ENCODE measurements around the gene PKNOX2.

PKNOX2 gene

GRCh38 chr11:125155767-125156166, 8.8 kb upstream of the PKNOX2 start:
- DNase-seq = no peak

GRCh38 chr11:125156346-125157117, 8.0 kb upstream of the PKNOX2 start:
- DNase-seq = no peak

GRCh38 chr11:125157118-125157733, 7.3 kb upstream of the PKNOX2 start:
- no peak for DNase-seq

GRCh38 chr11:125157953-125158680, 6.4 kb upstream of the PKNOX2 start:
- no peak for DNase-seq

- DNase-seq = no peak
Measured at GRCh38 chr11:125162743-125163142, 1.8 kb upstream of the PKNOX2 start.

- no peak for DNase-seq
Measured at GRCh38 chr11:125163431-125164063, 1.0 kb upstream of the PKNOX2 start.

- no peak for DNase-seq
Measured at GRCh38 chr11:125164091-125164421, 495 bp upstream of the PKNOX2 start.

GRCh38 chr11:125165111-125165842, 726 bp downstream of the PKNOX2 start:
- DNase-seq = no peak

- no peak for DNase-seq
Measured at GRCh38 chr11:125165843-125166763, 1.6 kb downstream of the PKNOX2 start.

- DNase-seq = no peak
Measured at GRCh38 chr11:125166764-125167291, 2.3 kb downstream of the PKNOX2 start.

- DNase-seq = no peak
Measured at GRCh38 chr11:125167292-125167953, 2.9 kb downstream of the PKNOX2 start.

- DNase-seq = no peak
Measured at GRCh38 chr11:125167954-125168835, 3.6 kb downstream of the PKNOX2 start.

- no peak for DNase-seq
Measured at GRCh38 chr11:125168918-125169456, 4.4 kb downstream of the PKNOX2 start.

- no peak for DNase-seq
Measured at GRCh38 chr11:125170001-125170509, 5.5 kb downstream of the PKNOX2 start.

- no peak for DNase-seq
Measured at GRCh38 chr11:125170510-125171031, 6.0 kb downstream of the PKNOX2 start.

- DNase-seq = no peak
Measured at GRCh38 chr11:125171974-125172373, 7.4 kb downstream of the PKNOX2 start.

GRCh38 chr11:125173027-125173426, 8.5 kb downstream of the PKNOX2 start:
- no peak for DNase-seq

GRCh38 chr11:125173556-125173955, 9.0 kb downstream of the PKNOX2 start:
- no peak for DNase-seq

- DNase-seq = no peak
Measured at GRCh38 chr11:125174057-125174456, 9.5 kb downstream of the PKNOX2 start.
